A549 (cell line): ENCODE measurements around the gene MXD4. TPM values are rescaled to one million over a fixed set of nuclear protein-coding genes. Genes with fewer than 3 reads are reported as not detected.

ENCODE experiments used
- ATAC-seq, 2 experiments: fragments of 200-7000 bp in 1 of 2; fragments of >200 bp in 1 of 2; cut with Nextera tagmentation in 1 of 2; cut with Tn5 transposase in 1 of 2; 3 replicates each; pipeline versions ENCODE4 v1.8.0 to v1.9.1; 2018 to 2020; ENCODE audit warnings: mild to moderate bottlenecking in 1 of 2, moderate library complexity in 1 of 2
- CTCF ChIA-PET: fragments of 300-600 bp; sonication (Branson Sonifier 250); formaldehyde crosslinking; extraction: SDS; loops from one replicate; lab custom pipeline; 2021; ENCODE audit warnings: antibody characterized with exemption, inconsistent platforms; lab: Yijun Ruan, JAX
- POLR2A ChIA-PET: fragments of 350-600 bp; formaldehyde crosslinking; extraction: SDS; loops from one replicate; lab custom pipeline; 2021; ENCODE audit warnings: antibody characterized with exemption, inconsistent platforms; lab: Yijun Ruan, JAX
- DNase-seq, 2 experiments: peaks; one replicate each; pipeline versions ENCODE4 v3.0.0 to v3.0.0-alpha.2; 2011 to 2016; ENCODE audit warnings: low read depth in 1 of 2, low spot score in 1 of 2
- FAIRE-seq: peaks from 2 replicates; lab custom pipeline; 2011; peaks lifted over from hg19 to GRCh38; lab: Jason Lieb, UNC
- H3K27ac ChIP-seq, 2 experiments: fragments of >200 bp; sonication (Bioruptor Twin); formaldehyde crosslinking; 3 replicates each; pipeline ENCODE4 v1.5.1; 2016 to 2017
- H3K4me1 ChIP-seq: fragments of >200 bp; sonication (Bioruptor Twin); formaldehyde crosslinking; 3 replicates; pipeline ENCODE4 v1.6.1; 2016
- H3K4me2 ChIP-seq: fragments of >200 bp; sonication (Bioruptor Twin); formaldehyde crosslinking; 3 replicates; pipeline ENCODE4 v1.6.1; 2016
- H3K4me3 ChIP-seq: fragments of >200 bp; sonication (Bioruptor Twin); formaldehyde crosslinking; 3 replicates; pipeline ENCODE4 v1.5.1; 2016
- H3K9me3 ChIP-seq: fragments of >200 bp; sonication (Bioruptor Twin); formaldehyde crosslinking; 3 replicates; pipeline ENCODE4 v1.6.1; 2016
- CEBPB ChIP-seq, 2 experiments: fragments of >200 bp in 1 of 2; sonication (Bioruptor Twin) in 1 of 2; formaldehyde crosslinking in 1 of 2; IDR thresholded peaks; 2 replicates each; pipeline ENCODE4 v1.6.1; 2012 to 2016
- EHMT2 ChIP-seq: fragments of 200-600 bp; sonication (generic); IDR thresholded peaks from 2 replicates; pipeline ENCODE4 v1.6.1; 2016; ENCODE audit warnings: antibody characterized with exemption, low read depth, mild to moderate bottlenecking, moderate library complexity
- ELK1 ChIP-seq: fragments of 150-350 bp; IDR thresholded peaks from 2 replicates; pipeline ENCODE4 v1.6.1; 2014; ENCODE audit warnings: low read depth, mild to moderate bottlenecking, low read length
- HEYL ChIP-seq: fragments of 250-450 bp; sonication (Bioruptor Pico); IDR thresholded peaks from 2 replicates; pipeline ENCODE4 v1.8.0; 2021; ENCODE audit warnings: mild to moderate bottlenecking, moderate library complexity
- HMGXB4 ChIP-seq: fragments of 250-450 bp; sonication (Bioruptor Pico); IDR thresholded peaks from 2 replicates; pipeline ENCODE4 v1.5.0; 2021; ENCODE audit warnings: mild to moderate bottlenecking, moderate library complexity, borderline replicate concordance
- HOXB13 ChIP-seq: fragments of 250-450 bp; sonication (Bioruptor Pico); IDR thresholded peaks from 2 replicates; pipeline ENCODE4 v1.5.0; 2020; ENCODE audit warnings: low read depth, mild to moderate bottlenecking, moderate library complexity
- KDM1A ChIP-seq: fragments of 200-600 bp; sonication (generic); IDR thresholded peaks from 2 replicates; pipeline ENCODE4 v1.6.1; 2016; ENCODE audit warnings: low read depth, mild to moderate bottlenecking
- NFE2L2 ChIP-seq: fragments of 150-350 bp; conservative IDR thresholded peaks from 2 replicates; pipeline ENCODE4 v1.6.1; 2014; ENCODE audit warnings: low read length
- PHF8 ChIP-seq: fragments of 200-600 bp; sonication (generic); IDR thresholded peaks from 2 replicates; pipeline ENCODE4 v1.6.1; 2016; ENCODE audit warnings: low read depth, mild to moderate bottlenecking, antibody characterized with exemption, moderate library complexity, borderline replicate concordance
- RCOR1 ChIP-seq: fragments of 150-350 bp; IDR thresholded peaks from 2 replicates; pipeline ENCODE4 v1.6.1; 2014; ENCODE audit warnings: antibody characterized with exemption, low read length, low read depth
- RFX5 ChIP-seq: fragments of 450-650 bp; IDR thresholded peaks from 2 replicates; pipeline ENCODE4 v1.7.1; 2014; ENCODE audit warnings: antibody characterized with exemption, mild to moderate bottlenecking, moderate library complexity
- RNF2 ChIP-seq: fragments of 200-600 bp; sonication (generic); IDR thresholded peaks from 2 replicates; pipeline ENCODE4 v1.6.1; 2016; ENCODE audit warnings: low read depth, mild to moderate bottlenecking, antibody characterized with exemption, moderate library complexity, borderline replicate concordance
- USF2 ChIP-seq: fragments of 450-650 bp; IDR thresholded peaks from 2 replicates; pipeline ENCODE4 v1.6.1; 2014; ENCODE audit warnings: antibody characterized with exemption
- ZFP36 ChIP-seq: fragments of 450-650 bp; IDR thresholded peaks from 2 replicates; pipeline ENCODE4 v1.6.1; 2014; ENCODE audit warnings: borderline replicate concordance; ENCODE audit not compliant: partially characterized antibody
- WGBS: methylation state at CpG from one replicate; pipeline ENCODE4 v1.1.6; 2017; ENCODE audit errors: missing lambda C conversion rate; 5-methylcytosine and 5-hydroxymethylcytosine counted together
- polyA plus RNA-seq, 4 experiments: library from polyadenylated mRNA; depleted of rRNA in 3 of 4; stranded (reverse); fragments of >200 nt; fragmentation: RNase III in 1 of 4; extraction: RNeasy Plus Mini Kit Qiagen cat#74134 plus additional on column Dnase treatment in 1 of 4; gene quantifications; 2 replicates in 3 of 4; 3 replicates in 1 of 4; pipeline ENCODE4 v1.2.3, GENCODE V29; 2011 to 2017

The MXD4 gene
- polyA plus RNA-seq, 2 of the 4 experiments (the other 2 are of a cell fraction): 10.8 to 18.5 TPM

GRCh38 chr4:2255501-2256155 is 6.3 kb downstream of the MXD4 start:
- no peak for ATAC-seq

GRCh38 chr4:2254665-2255500 is 7.0 kb downstream of the MXD4 start:
- CTCF ChIA-PET: no interaction called here
- POLR2A ChIA-PET: no interaction called here
- TF ChIP-seq HMGXB4 (CRISPR knock-in tag) (no peak), RFX5 (no peak), RCOR1 (no peak), KDM1A (no peak), PHF8 (no peak), HOXB13 (CRISPR knock-in tag) (no peak), RNF2 (no peak)
- Histone ChIP-seq H3K4me2 (no peak overlapping the region), H3K9me3 (no peaks in the 10 kb centered on the region), H3K4me3 (no peak overlapping the region), H3K4me1 (no peaks in the 10 kb centered on the region), H3K27ac (no peak overlapping the region)
- 90% methylated on average over 31 of the region's 32 CpGs for WGBS
- FAIRE-seq (no peak), DNase-seq (no peak), ATAC-seq (no peak)

More at GRCh38 chr4:2255501-2256155, 6.3 kb downstream of the MXD4 start:
- Histone ChIP-seq H3K9me3 (no peaks in the 10 kb centered on the region), H3K27ac (no peak overlapping the region), H3K4me1 (peaks cover 6% of the 10 kb centered on the region; the same call in 1 of the 3 replicates), H3K4me3 (no peak overlapping the region), H3K4me2 (no peak overlapping the region)
- TF ChIP-seq EHMT2: no peak
- TF ChIP-seq CEBPB (IDR thresholded peaks at IDR 0.05): no peak
- TF ChIP-seq KDM1A: no peak
- no peak for TF ChIP-seq NFE2L2
- no peak for TF ChIP-seq ZFP36
- TF ChIP-seq ELK1: no peak
- no peak for TF ChIP-seq USF2
- FAIRE-seq (no peak), DNase-seq (no peak)
- ChIA-PET POLR2A (no interaction called here), CTCF (interaction anchor here (1.1 kb wide), 2 partner anchors 34 to 36 kb away, joined by 3 read pairs; no protein-coding TSS in a partner anchor)
- WGBS: 100% methylated on average over 5 of the region's 18 CpGs

- H3K4me2 ChIP-seq: no peak overlapping the region
- POLR2A ChIA-PET: interaction anchor here (1.4 kb wide), 1 partner anchor 9 kb away, joined by 4 read pairs; the partner anchor contains the start of gene MXD4
- TF ChIP-seq HOXB13 (CRISPR knock-in tag) (no peak), HEYL (CRISPR knock-in tag) (no peak)
- TF ChIP-seq, all 56 proteins: peak for 0
- H3K4me1 ChIP-seq: no peaks in the 10 kb centered on the region
- DNase-seq: no peak
- WGBS: 89% methylated on average over 16 of the region's 32 CpGs
- no peak overlapping the region for H3K27ac ChIP-seq
- FAIRE-seq: no peak
- no peak for ATAC-seq
- CTCF ChIA-PET: no interaction called here
- no peak overlapping the region for H3K4me3 ChIP-seq
- no peaks in the 10 kb centered on the region for H3K9me3 ChIP-seq
Measured at GRCh38 chr4:2253160-2254084, 8.5 kb downstream of the MXD4 start.
